ENCODE results near the gene LCN9. TPM values are rescaled to one million over a fixed set of nuclear protein-coding genes. Genes with fewer than 3 reads are reported as not detected.

The LCN9 gene
- total and polyA plus RNA-seq, 2 of the 13 experiments (the other 11 are each of a cell fraction or from before 2014, with no cell fraction given): not detected

- FAIRE-seq (no peak), ATAC-seq (no peak), DNase-seq (ENCODE audit: low spot score) (no peak)
- intact Hi-C loops (cut with micrococcal nuclease; ENCODE audit: unreplicated experiment) (no loop called here), in situ Hi-C loops (cut with HindIII; ENCODE audit: extremely low pct_ligation_motif_present, low pct_unique_long_range_greater_than_20kb) (no loop called here)
- H3K9me3 ChIP-seq (ENCODE audit: low read length): no peaks in the 10 kb centered on the region
- H2AFZ ChIP-seq (ENCODE audit: low read length): no peak overlapping the region
- no peaks in the 10 kb centered on the region for H3K36me3 ChIP-seq (replicated peaks in 1 of 2; ENCODE audit: control insufficient read depth in 1 of 2, insufficient read depth in 2 of 2, low read length in 2 of 2)
- no TSS peak for BruUV-seq (replicated peaks)
- H3K4me1 ChIP-seq (ENCODE audit: insufficient read depth, low read length): no peaks in the 10 kb centered on the region
- TF ChIP-seq ZNF629 (CRISPR knock-in tag; conservative IDR thresholded peaks at IDR 0.05): no peak
- TF ChIP-seq RARG (CRISPR knock-in tag; IDR thresholded peaks at IDR 0.05; ENCODE audit: low read depth): no peak
- no peak for TF ChIP-seq XRCC5 (optimal IDR thresholded peaks at IDR 0.05; ENCODE audit: low read length)
- TF ChIP-seq, protein P1, sequence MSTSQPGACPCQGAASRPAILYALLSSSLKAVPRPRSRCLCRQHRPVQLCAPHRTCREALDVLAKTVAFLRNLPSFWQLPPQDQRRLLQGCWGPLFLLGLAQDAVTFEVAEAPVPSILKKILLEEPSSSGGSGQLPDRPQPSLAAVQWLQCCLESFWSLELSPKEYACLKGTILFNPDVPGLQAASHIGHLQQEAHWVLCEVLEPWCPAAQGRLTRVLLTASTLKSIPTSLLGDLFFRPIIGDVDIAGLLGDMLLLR (CRISPR knock-in tag; IDR thresholded peaks at IDR 0.05): no peak
- no peak for TF ChIP-seq SATB2 (CRISPR knock-in tag; IDR thresholded peaks at IDR 0.05)
- no peak for TF ChIP-seq ZNF275 (CRISPR knock-in tag; IDR thresholded peaks at IDR 0.05; ENCODE audit: borderline replicate concordance)
- no peak for TF ChIP-seq SSRP1 (CRISPR knock-in tag; IDR thresholded peaks at IDR 0.05)
- TF ChIP-seq NCOA1 (CRISPR knock-in tag; IDR thresholded peaks at IDR 0.05): no peak
- TF ChIP-seq, protein P2, sequence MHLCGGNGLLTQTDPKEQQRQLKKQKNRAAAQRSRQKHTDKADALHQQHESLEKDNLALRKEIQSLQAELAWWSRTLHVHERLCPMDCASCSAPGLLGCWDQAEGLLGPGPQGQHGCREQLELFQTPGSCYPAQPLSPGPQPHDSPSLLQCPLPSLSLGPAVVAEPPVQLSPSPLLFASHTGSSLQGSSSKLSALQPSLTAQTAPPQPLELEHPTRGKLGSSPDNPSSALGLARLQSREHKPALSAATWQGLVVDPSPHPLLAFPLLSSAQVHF (CRISPR knock-in tag; IDR thresholded peaks at IDR 0.05): no peak
- no peak for TF ChIP-seq ATF2 (CRISPR knock-in tag; IDR thresholded peaks at IDR 0.05)
- no peak for TF ChIP-seq KLF9 (CRISPR knock-in tag; IDR thresholded peaks at IDR 0.05; ENCODE audit: low read depth)
- no peak for TF ChIP-seq MATR3 (CRISPR knock-in tag; IDR thresholded peaks at IDR 0.05)
- TF ChIP-seq, protein P3, sequence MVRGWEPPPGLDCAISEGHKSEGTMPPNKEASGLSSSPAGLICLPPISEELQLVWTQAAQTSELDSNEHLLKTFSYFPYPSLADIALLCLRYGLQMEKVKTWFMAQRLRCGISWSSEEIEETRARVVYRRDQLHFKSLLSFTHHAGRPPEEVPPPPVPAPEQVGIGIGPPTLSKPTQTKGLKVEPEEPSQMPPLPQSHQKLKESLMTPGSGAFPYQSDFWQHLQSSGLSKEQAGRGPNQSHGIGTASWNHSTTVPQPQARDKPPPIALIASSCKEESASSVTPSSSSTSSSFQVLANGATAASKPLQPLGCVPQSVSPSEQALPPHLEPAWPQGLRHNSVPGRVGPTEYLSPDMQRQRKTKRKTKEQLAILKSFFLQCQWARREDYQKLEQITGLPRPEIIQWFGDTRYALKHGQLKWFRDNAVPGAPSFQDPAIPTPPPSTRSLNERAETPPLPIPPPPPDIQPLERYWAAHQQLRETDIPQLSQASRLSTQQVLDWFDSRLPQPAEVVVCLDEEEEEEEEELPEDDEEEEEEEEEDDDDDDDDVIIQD (CRISPR knock-in tag; IDR thresholded peaks at IDR 0.05; ENCODE audit: low read depth): no peak
- TF ChIP-seq ZFP82 (CRISPR knock-in tag; IDR thresholded peaks at IDR 0.05; ENCODE audit: borderline replicate concordance): no peak
- no peak for TF ChIP-seq HNRNPK (IDR thresholded peaks at IDR 0.05; ENCODE audit: low read depth, low read length, poor library complexity, severe bottlenecking)
- no peak overlapping the region for H3K9ac ChIP-seq (ENCODE audit: insufficient read depth, low read depth, low read length)
- H3K4me2 ChIP-seq (ENCODE audit: low read depth, low read length): no peak overlapping the region
- H3K27me3 ChIP-seq (ENCODE audit: control insufficient read depth in 1 of 2, insufficient read depth in 2 of 2, low read length in 2 of 2): peaks cover 28 to 93% of the 10 kb centered on the region in 2 experiments
- H4K20me1 ChIP-seq (ENCODE audit: insufficient read depth, low read length): no peaks in the 10 kb centered on the region
- H3K4me3 ChIP-seq (replicated peaks in 1 of 3; ENCODE audit: insufficient read depth in 1 of 3, low read depth in 2 of 3, low read length in 3 of 3): no peak overlapping the region
- POLR2A ChIA-PET: no interaction called here
- no peak overlapping the region for H3K27ac ChIP-seq (ENCODE audit: extremely low read length, insufficient read depth, low read length)
- no peaks in the 10 kb centered on the region for H3K79me2 ChIP-seq (ENCODE audit: insufficient read depth, low read length)
- WGBS (ENCODE audit: low lambda C conversion rate): 22% methylated on average over 6 of the region's 11 CpGs
- CTCF ChIA-PET (ENCODE audit: low intra/inter-chr PET ratio, low total read pairs): no interaction called here
Observed at GRCh38 chr9:135692410-135692809, 29.3 kb downstream of the LCN9 start.
